DND-41 (cell line): ENCODE measurements around the gene ACSM6.

Experiments
- ATAC-seq: fragments of 200-7000 bp; cut with Tn5 transposase; 3 replicates; pipeline ENCODE4 v1.9.1; 2021; ENCODE audit warnings: low read depth; ENCODE audit not compliant: insufficient read depth
- DNase-seq: peaks from one replicate; pipeline ENCODE4 v3.0.0-alpha.2; 2020
- H2AFZ ChIP-seq: 2 replicates; pipeline ENCODE4 v1.6.0; 2012; ENCODE audit warnings: low read depth, low read length
- H3K27ac ChIP-seq: 2 replicates; pipeline ENCODE4 v1.5.1; 2012; ENCODE audit warnings: low read length, inconsistent platforms
- H3K27me3 ChIP-seq: fragments of 200-600 bp; sonication (generic); 2 replicates; pipeline ENCODE4 v1.6.0; 2012; ENCODE audit warnings: low read length, mild to moderate bottlenecking, inconsistent platforms; ENCODE audit not compliant: insufficient read depth, poor library complexity
- H3K36me3 ChIP-seq: 2 replicates; pipeline ENCODE4 v1.5.1; 2012; ENCODE audit warnings: low read length, inconsistent platforms; ENCODE audit not compliant: insufficient read depth
- H3K4me1 ChIP-seq: 2 replicates; pipeline ENCODE4 v1.5.1; 2012; ENCODE audit warnings: mild to moderate bottlenecking, low read length; ENCODE audit not compliant: insufficient read depth
- H3K4me2 ChIP-seq: 2 replicates; pipeline ENCODE4 v1.6.0; 2012; ENCODE audit warnings: mild to moderate bottlenecking, moderate library complexity, low read length, inconsistent platforms; ENCODE audit not compliant: insufficient read depth
- H3K4me3 ChIP-seq, 2 experiments: fragments of 200-600 bp in 1 of 2; shearing (Covaris generic) in 1 of 2; 2 replicates each; pipeline ENCODE4 v1.5.1; 2012 to 2016; ENCODE audit warnings: inconsistent platforms in 2 of 2, low read length in 2 of 2, mild to moderate bottlenecking in 2 of 2, low read depth in 1 of 2, moderate library complexity in 1 of 2
- H3K79me2 ChIP-seq: 2 replicates; pipeline ENCODE4 v1.6.0; 2012; ENCODE audit warnings: low read length, inconsistent platforms; ENCODE audit not compliant: insufficient read depth
- H3K9ac ChIP-seq: 2 replicates; pipeline ENCODE4 v1.6.0; 2012; ENCODE audit warnings: low read depth, mild to moderate bottlenecking, inconsistent platforms, low read length, moderate library complexity
- H3K9me3 ChIP-seq: 2 replicates; pipeline ENCODE4 v1.5.1; 2012; ENCODE audit warnings: low read length, moderate library complexity, mild to moderate bottlenecking, inconsistent platforms; ENCODE audit not compliant: insufficient read depth, severe bottlenecking
- H4K20me1 ChIP-seq: 2 replicates; pipeline ENCODE4 v1.6.0; 2012; ENCODE audit warnings: low read length; ENCODE audit not compliant: insufficient read depth
- EZH2 ChIP-seq: IDR thresholded peaks from 3 replicates; pipeline ENCODE4 v1.6.1; 2012; ENCODE audit warnings: borderline replicate concordance, low read depth, mild to moderate bottlenecking, moderate library complexity, low read length, inconsistent platforms; ENCODE audit not compliant: severe bottlenecking
- TF ChIP-seq, protein P1 (sequence below): IDR thresholded peaks from 2 replicates; pipeline ENCODE4 v1.5.1; 2012; ENCODE audit warnings: borderline replicate concordance, low read length, moderate library complexity, mild to moderate bottlenecking; ENCODE audit not compliant: poor library complexity, severe bottlenecking; ENCODE audit errors: extremely low read depth

Gene ACSM6

DNA sequence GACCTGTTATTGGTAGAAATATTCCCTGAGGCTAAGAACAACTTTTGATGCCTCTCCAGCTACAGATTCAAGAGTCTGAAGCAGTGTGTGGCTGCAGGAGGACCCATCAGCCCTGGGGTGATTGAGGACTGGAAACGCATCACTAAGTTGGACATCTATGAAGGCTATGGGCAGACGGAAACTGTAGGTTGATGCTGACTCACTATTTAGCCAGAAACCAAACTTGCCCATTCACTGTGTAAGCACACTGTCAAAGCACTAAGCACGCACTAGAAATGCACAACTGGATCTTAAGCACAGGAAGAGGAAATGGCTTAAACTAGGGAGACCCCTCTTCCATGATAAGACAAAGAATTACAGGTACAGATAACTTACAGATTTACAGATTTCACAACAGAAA is 20.8 kb downstream of the ACSM6 start:
- no peaks in the 10 kb centered on the region for H3K4me1 ChIP-seq
- H3K4me3 ChIP-seq, result no peak overlapping the region
- H3K27me3 ChIP-seq, result no peaks in the 10 kb centered on the region
- no peaks in the 10 kb centered on the region for H3K79me2 ChIP-seq
- ATAC-seq (no peak), DNase-seq (no peak)
- no peak for TF ChIP-seq EZH2
- TF ChIP-seq, protein P1, sequence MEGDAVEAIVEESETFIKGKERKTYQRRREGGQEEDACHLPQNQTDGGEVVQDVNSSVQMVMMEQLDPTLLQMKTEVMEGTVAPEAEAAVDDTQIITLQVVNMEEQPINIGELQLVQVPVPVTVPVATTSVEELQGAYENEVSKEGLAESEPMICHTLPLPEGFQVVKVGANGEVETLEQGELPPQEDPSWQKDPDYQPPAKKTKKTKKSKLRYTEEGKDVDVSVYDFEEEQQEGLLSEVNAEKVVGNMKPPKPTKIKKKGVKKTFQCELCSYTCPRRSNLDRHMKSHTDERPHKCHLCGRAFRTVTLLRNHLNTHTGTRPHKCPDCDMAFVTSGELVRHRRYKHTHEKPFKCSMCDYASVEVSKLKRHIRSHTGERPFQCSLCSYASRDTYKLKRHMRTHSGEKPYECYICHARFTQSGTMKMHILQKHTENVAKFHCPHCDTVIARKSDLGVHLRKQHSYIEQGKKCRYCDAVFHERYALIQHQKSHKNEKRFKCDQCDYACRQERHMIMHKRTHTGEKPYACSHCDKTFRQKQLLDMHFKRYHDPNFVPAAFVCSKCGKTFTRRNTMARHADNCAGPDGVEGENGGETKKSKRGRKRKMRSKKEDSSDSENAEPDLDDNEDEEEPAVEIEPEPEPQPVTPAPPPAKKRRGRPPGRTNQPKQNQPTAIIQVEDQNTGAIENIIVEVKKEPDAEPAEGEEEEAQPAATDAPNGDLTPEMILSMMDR, result no peak
- H3K36me3 ChIP-seq, result no peaks in the 10 kb centered on the region
- no peak overlapping the region for H2AFZ ChIP-seq
- H4K20me1 ChIP-seq, result no peaks in the 10 kb centered on the region
- H3K4me2 ChIP-seq, result no peak overlapping the region
- no peak overlapping the region for H3K9ac ChIP-seq
- H3K9me3 ChIP-seq, result no peaks in the 10 kb centered on the region
- no peak overlapping the region for H3K27ac ChIP-seq

DNA sequence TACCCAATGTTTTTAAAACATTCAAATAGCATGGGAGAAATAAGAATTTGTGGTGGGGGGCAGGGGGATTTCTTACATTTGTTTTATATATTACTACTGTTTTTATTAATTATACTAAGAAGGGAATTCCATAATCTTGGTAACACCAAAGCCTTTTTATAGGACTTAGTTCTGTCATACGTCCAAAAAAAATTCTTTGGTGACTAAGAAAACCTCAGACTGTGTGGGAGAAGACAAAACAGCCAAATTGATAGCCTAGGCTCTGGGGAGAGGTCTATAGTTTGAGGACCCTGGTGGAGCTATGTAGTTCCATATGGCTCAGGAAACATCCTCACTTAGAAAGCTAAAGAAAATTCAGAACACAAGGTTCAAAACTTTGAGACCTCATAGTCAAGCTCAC is 23.4 kb downstream of the ACSM6 start:
- no peaks in the 10 kb centered on the region for H3K4me1 ChIP-seq
- ATAC-seq (no peak), DNase-seq (no peak)
- H3K9me3 ChIP-seq, result no peaks in the 10 kb centered on the region
- H2AFZ ChIP-seq, result no peak overlapping the region
- no peaks in the 10 kb centered on the region for H4K20me1 ChIP-seq
- no peak overlapping the region for H3K9ac ChIP-seq
- no peaks in the 10 kb centered on the region for H3K79me2 ChIP-seq
- TF ChIP-seq, protein P1, result no peak
- no peak for TF ChIP-seq EZH2
- H3K27me3 ChIP-seq, result no peaks in the 10 kb centered on the region
- H3K36me3 ChIP-seq, result no peaks in the 10 kb centered on the region
- no peak overlapping the region for H3K27ac ChIP-seq
- no peak overlapping the region for H3K4me2 ChIP-seq
- no peak overlapping the region for H3K4me3 ChIP-seq

DNA sequence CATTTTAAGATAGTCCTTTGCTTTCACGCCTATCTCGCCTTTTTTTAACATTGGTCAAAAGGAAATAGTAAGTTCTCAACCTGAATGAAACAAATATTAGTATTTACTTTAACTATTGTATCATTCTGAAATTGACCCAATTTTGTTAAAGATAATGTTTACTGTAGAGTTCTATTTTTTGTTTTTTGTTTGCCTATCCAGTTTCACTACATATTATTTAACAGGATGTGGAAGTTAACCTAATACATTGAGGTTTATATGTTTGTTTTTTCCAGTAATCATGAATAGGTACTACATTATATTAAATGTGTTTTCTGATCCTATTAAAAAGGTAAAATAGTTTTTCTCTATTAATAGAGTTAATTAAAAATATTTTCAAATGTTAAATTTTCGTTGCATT is 26.5 kb downstream of the ACSM6 start:
- Histone ChIP-seq H3K4me1 (no peaks in the 10 kb centered on the region), H3K36me3 (no peaks in the 10 kb centered on the region), H4K20me1 (no peaks in the 10 kb centered on the region), H3K27ac (no peak overlapping the region), H3K4me3 (no peak overlapping the region), H3K4me2 (no peak overlapping the region), H3K9me3 (no peaks in the 10 kb centered on the region), H2AFZ (no peak overlapping the region), H3K27me3 (no peaks in the 10 kb centered on the region), H3K79me2 (no peaks in the 10 kb centered on the region), H3K9ac (no peak overlapping the region)
- TF ChIP-seq, protein P1, result no peak
- no peak for TF ChIP-seq EZH2
- DNase-seq (no peak), ATAC-seq (no peak)

DNA sequence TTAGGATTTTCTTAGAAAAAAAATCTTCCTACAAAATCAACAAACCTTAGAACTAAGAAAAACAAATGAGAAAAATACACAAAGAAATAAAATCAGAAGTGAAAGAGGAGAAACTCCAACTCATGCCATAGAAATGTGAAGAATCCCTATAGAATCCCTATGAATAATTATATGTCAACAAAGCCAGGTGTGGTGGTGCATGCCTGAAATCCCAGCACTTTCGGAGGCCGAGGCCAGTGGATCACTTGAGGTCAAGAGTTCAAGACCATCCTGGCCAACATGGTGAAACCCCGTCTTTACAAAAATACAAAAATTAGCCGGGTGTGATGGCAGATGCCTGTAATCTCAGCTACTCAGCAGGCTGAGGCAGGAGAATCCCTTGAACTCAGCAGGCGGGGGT is 27.1 kb downstream of the ACSM6 start:
- Histone ChIP-seq H3K27me3 (no peaks in the 10 kb centered on the region), H3K79me2 (no peaks in the 10 kb centered on the region), H2AFZ (no peak overlapping the region), H4K20me1 (no peaks in the 10 kb centered on the region), H3K4me1 (no peaks in the 10 kb centered on the region), H3K36me3 (no peaks in the 10 kb centered on the region), H3K9me3 (no peaks in the 10 kb centered on the region), H3K27ac (no peak overlapping the region), H3K4me3 (no peak overlapping the region), H3K4me2 (no peak overlapping the region), H3K9ac (no peak overlapping the region)
- no peak for ATAC-seq
- no peak for DNase-seq
- TF ChIP-seq, protein P1, result no peak
- no peak for TF ChIP-seq EZH2
